Left ventricle myocardium superior (tissue), 1 donor: ENCODE measurements around the gene CAPN8. TPM values are rescaled to one million over a fixed set of nuclear protein-coding genes. Genes with fewer than 3 reads are reported as not detected.
"Not testable (repeated sequence)": the region's sequence is repeated elsewhere in the genome, so short reads cannot be mapped to it uniquely, and the experiment has no call there.

Experiments
- ATAC-seq: fragments of 200-7000 bp; cut with Tn5 transposase; one replicate; pipeline ENCODE4 v1.9.1; 2020; ENCODE audit warnings: mild to moderate bottlenecking, moderate library complexity
- DNase-seq: peaks from one replicate; pipeline ENCODE4 v3.0.0-alpha.2; 2020
- intact Hi-C: fragments of 100-400 bp; cut with micrococcal nuclease; formaldehyde crosslinking; loops from one replicate; pipeline ENCODE4 v1.11.0; 2022
- total RNA-seq: library from RNA; stranded (reverse); fragmentation: NEBNext Ultra II Directional; extraction: Animal tissue kit (Norgen Biotek cat#: 25700); gene quantifications from one replicate; pipeline ENCODE4 v1.2.1, GENCODE V29; 2021
- donor health status: DM: no; HTN: yes; CAD: no; lungs with severe emphysema.

CAPN8 gene
- total RNA-seq, 1 donor from 2014 or later, result not detected

DNA sequence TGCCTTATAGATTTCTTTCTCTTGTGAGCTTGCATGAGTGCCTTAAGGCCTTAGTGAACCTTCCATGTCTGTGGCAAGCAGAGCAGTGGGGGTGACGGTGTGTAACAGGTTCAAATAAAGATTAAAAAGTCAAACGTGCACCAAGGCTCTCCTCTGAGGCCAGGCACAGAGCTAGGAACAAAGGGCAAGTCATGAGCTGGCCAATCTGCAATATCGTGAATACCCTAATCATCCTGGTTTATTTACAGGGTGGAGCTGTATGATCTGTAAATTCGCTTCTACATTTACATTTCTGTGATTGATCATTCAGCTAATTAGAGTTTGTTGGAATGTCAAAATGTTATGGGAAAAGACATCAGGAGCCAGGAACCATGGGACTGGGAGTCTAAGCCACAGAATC lies 120.2 kb downstream of the CAPN8 start:
- intact Hi-C loops, result no loop called here
- ATAC-seq (no peak), DNase-seq (no peak)

GRCh38 chr1:223543560-223543959 lies 121.9 kb downstream of the CAPN8 start:
- intact Hi-C loops, result no loop called here
- ATAC-seq (no peak), DNase-seq (no peak)

DNA sequence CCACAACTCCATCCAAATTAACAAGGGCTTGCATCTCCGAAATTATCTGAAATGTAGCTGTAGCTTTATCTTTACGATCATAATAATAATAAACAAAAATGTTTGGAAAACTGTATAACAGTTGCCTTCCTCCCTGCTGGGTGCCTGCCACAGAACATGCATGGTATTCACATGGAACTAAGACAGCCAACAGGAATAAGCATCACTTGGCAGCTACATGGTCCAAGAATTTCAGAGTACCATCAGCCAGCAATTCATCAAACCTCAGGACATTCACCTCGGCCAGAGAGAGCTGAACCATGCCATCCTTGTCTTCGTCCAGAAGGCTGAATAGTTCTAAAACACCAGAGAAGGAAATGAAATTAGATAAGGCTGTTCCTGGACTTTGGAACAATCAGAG lies 122.7 kb downstream of the CAPN8 start:
- no peak for ATAC-seq
- no peak for DNase-seq
- intact Hi-C loops, result no loop called here

DNA sequence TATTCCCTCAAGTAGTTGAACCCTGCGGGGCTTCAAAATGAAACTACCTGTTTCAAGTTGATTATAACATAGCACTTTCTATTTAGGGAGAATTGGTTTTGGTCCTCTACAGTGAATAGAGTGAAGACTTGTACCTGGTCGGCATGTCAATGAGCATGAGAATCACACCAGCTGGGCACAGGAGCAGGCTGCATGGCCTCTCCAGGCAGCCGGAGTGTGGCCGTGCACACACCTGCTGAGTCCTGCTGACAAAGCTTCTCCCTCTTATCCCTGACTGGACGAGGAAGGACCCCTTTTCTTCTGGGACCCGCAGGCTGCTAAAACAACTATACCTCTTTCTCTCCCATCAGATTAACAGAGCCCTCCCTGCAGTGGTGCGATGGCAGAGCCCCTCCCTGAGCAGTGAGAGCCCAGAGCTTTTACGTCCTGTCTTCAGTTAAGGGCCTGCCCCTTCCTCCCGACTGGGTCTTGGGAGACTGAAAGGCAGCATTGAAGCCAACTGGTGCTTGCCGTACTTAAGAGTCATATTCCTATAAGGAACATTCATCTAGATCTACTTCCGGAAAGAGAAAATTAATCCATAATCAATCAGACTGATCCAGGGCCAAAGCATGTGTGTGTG lies 124.9 kb downstream of the CAPN8 start:
- DNase-seq, result no peak
- ATAC-seq, result no peak
- intact Hi-C loops, result no loop called here

GRCh38 chr1:223539750-223540149 lies 125.8 kb downstream of the CAPN8 start:
- intact Hi-C loops, result no loop called here

GRCh38 chr1:223538981-223539380 lies 126.5 kb downstream of the CAPN8 start:
- DNase-seq (no peak), ATAC-seq (no peak)
- intact Hi-C loops, result no loop called here

More at GRCh38 chr1:223539750-223540149, 125.8 kb downstream of the CAPN8 start:
- ATAC-seq (no peak), DNase-seq (no peak)

DNA sequence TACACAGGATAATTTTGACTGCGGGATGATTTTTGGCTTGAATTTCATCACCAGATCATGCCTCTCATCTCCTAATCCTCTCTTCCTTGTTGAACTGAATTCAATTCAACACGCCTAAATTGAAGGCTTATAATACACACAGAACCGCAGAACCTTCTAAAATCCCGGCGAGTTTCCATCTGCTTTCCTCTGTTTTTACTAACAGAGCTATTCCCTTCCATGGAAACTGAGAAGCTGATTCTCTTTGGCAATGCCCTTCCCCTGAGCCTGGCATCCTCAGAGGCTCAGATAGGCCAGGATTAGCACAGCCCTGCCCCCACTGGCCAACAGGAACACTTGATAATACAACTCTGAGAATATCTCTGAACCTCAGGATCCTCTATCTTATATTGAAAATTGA lies 130.2 kb downstream of the CAPN8 start:
- DNase-seq (no peak), ATAC-seq (no peak)
- intact Hi-C loops, result no loop called here

DNA sequence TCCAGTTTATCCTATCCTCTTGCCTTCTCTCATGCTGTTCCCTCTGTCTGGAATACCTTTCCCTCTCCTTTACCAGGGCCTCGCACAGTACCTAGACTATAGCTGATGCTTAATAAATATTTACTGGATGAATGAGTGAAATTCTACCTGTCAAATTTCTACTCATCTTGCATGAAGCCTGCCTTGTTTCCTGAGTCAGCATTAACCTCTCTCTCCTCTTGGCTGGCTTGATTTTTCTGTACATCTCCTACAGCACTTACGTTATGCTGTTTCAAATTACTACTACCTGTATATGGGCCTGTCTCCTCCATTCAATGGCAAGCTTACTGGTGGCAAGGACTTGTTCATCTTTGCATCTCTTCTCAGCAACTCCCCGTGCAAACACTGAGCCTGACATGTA lies 130.8 kb downstream of the CAPN8 start:
- DNase-seq, result no peak
- intact Hi-C loops, result no loop called here
- no peak for ATAC-seq

GRCh38 chr1:223533708-223534107 lies 131.8 kb downstream of the CAPN8 start:
- DNase-seq (no peak), ATAC-seq (no peak)
- intact Hi-C loops, result no loop called here

GRCh38 chr1:223531742-223532341 lies 133.7 kb downstream of the CAPN8 start:
- ATAC-seq (peak; percentile 28), DNase-seq (peak; percentile 53)
- intact Hi-C loops, result no loop called here

GRCh38 chr1:223525957-223526356 lies 139.5 kb downstream of the CAPN8 start:
- ATAC-seq (no peak), DNase-seq (no peak)
- intact Hi-C loops, result no loop called here

GRCh38 chr1:223525546-223525945 lies 140.0 kb downstream of the CAPN8 start:
- intact Hi-C loops, result no loop called here
- ATAC-seq (no peak), DNase-seq (no peak)

- ATAC-seq (no peak), DNase-seq (no peak)
- intact Hi-C loops, result no loop called here
These were observed 140.5 kb downstream of the CAPN8 start for GRCh38 chr1:223524930-223525451.

DNA sequence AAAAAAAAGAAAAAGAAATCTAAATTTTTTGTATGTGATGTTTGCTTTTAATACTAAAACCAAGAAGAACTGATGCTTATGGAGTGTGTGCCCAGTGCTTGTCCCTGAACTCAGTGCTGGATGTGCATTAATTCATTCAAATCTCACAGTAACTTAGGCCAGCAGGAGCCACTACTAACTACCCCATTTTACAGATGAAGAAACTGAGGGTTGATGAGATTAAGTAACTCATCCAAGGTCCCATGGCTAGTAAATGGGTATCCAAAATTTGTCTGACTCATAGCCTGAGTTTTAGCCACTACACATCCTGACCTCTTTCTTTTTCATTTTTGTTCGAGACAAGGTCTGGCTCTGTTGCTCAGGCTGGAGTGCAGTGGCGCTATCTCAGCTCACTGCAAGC lies 144.4 kb downstream of the CAPN8 start:
- intact Hi-C loops, result no loop called here
- ATAC-seq (no peak), DNase-seq (no peak)

GRCh38 chr1:223520200-223520599 lies 145.3 kb downstream of the CAPN8 start:
- intact Hi-C loops, result no loop called here
- ATAC-seq, result no peak

GRCh38 chr1:223519116-223519515 lies 146.4 kb downstream of the CAPN8 start:
- no peak for DNase-seq
- ATAC-seq, result no peak
- intact Hi-C loops, result no loop called here

More at GRCh38 chr1:223520200-223520599, 145.3 kb downstream of the CAPN8 start:
- DNase-seq, result no peak

DNA sequence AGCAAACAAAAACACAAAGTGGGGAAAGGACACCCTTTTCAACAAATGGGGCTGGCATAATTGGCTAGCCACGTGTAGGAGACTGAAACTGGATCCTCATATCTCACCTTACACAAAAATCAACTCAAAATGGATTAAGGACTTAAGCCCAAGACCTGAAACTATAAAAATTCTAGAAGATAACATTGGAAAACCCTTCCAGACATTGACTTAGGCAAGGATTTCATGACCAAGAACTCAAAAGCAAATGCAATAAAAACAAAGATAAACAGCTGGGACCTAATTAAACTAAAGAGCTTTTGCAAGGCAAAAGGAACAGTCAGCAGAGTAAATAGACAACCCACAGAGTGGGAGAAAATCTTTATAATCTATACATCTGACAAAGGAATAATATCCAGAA lies 146.9 kb downstream of the CAPN8 start:
- ATAC-seq, DNase-seq, intact Hi-C loops: not testable (repeated sequence)

- ATAC-seq, result no peak
- intact Hi-C loops, result no loop called here
- DNase-seq, result no peak
These were observed 149.6 kb downstream of the CAPN8 start for GRCh38 chr1:223515926-223516325.

GRCh38 chr1:223515421-223515820 lies 150.1 kb downstream of the CAPN8 start:
- intact Hi-C loops, result no loop called here
- DNase-seq (no peak), ATAC-seq (no peak)

- ATAC-seq, result no peak
- no peak for DNase-seq
- intact Hi-C loops, result no loop called here
These were observed 150.9 kb downstream of the CAPN8 start for GRCh38 chr1:223514644-223515043.

- intact Hi-C loops, result no loop called here
- DNase-seq, result no peak
- ATAC-seq, result no peak
These were observed 152.2 kb downstream of the CAPN8 start for GRCh38 chr1:223513309-223513708.
